Measurements from ENCODE around the gene MGLL.

MGLL gene

DNA sequence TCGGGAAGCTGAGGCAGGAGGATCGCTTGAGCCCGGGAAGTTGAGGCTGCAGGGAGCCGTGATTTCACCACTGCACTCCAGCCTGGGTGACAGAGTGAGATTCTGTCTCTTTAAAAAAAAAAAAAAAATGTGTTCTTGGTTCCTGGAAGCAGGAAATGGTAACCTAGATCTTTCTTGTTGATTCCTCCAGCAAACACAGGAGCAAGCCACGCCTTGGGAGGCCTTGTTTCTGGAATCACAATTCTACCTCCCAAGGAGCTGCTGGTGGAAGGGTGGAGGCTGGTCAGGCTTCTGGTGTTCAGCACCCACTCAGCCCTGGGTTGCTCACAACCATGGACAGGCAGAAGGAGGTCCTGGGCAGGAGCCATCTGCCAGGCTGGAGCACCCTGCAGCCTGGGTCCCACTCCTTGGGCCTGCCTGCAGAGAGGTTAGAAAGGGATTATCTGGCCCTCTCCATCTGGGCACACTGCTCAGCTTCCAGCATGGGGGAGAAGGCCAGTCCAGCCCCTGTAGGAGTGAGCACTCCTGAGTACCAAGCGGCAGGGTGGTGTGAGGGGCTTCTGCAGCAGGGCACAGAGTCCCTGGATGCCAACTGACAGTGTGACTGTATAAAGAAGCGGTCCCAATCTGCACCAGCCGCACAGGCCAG is 84.0 kb downstream of the MGLL start:
- peak; percentile 48 for DNase-seq

DNA sequence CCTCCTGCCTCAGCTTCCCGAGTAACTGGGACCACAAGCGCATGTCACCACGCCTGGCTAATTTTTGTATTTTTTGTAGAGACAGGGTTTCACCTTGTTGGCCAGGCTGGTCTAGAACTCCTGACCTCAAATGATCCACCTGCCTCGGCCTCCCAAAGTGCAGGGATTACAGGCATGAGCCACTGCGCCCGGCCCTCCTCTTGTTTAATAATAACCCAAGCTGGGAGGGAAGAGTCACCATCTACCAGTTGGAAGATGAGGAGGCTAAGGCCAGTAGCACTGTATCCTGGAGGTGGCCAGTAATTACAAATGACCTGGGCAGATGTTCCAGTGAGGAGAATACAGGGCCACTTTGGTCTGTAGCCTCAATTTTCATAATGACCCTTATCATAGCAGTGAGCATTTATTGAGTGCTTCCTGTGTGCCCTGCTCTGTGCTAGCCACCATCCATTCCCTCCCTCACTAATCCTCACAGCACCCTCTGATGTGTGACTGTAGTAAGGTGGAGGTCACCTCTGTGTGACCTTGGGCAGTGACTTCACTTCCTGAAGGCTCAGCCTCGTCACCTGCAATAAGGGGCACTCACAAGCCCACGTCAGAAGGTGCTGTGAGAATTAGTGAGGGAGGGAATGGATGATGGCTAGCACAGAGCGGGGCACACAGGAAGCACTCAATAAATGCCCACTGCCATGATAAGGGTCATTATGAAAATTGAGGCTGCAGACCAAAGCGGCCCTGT is 85.3 kb downstream of the MGLL start:
- DNase-seq = no peak

DNA sequence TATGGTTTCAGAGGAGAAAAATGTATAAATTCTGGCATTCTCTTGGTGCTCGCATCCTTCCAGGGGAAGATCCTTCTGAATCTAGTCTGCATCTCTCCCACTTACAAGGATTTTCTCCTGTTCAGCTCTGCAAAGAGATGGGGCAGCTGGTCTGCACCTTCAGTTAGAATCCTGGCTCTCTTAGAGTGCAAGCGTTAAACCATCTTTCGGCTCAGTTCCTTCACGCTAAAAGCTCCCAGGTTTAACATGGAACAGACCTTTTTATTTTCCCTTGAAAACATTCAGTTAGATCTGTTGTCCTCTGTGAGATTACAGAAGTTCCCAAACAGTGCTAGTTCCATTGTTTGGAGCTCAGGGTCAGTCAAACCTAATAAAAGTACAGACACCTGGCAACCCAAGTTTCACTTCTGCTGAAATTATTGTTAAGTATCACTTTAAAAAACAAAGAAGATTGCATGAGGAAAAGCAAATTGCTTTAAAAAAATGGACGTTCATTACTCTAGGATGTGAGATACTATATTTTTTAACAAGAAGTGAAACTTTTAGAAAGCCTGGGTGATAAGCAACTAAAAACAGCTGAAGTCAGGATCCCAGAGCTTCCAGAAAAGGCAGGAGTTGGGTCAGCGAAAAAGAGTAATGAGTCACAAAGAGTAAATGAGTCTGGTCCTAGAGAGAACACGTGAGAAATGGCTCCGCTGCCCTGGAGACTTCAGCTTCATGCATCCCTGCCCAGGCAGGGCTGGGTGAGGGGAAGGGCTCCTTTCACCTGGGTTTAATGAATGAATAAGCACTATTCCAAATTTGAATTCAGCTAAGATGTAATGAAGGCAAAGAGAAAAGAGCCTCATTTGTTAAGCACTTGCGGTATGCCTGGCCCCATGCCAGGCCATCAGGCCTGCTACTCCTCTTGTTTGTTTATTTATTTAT is 86.3 kb downstream of the MGLL start:
- DNase-seq = no peak

DNA sequence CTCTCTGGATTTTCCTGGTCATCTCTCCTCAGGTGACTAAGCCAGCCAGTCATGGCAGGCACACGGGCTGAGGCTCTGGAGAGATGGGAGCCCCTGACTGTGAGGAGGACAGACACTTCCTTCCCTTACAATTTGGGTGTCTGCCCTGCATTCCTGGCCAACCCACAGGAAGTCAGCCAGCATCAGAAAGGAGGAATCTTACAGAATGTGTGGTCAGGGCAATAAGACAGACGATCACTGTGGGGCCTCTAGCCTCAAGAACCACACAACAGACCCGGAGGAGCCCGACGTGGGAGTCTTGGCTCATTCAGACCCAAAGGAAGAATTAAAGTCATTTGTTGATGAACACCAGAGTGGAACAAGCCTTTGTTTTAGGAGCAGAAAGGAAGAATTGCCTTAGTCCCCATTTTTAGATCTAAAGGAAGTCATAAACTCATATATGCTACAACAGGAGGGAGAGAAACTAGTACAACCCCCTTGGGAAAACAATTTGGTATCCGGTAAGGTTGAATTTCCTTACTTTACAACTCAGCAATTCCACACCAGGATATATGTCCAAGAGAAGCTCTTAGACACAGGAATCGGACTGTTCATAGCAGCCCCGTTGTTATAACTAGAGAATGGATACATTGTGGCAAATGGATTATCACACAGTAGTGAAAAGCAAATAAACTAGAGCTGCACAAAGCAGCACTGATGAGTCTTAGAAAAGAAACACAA is 87.4 kb downstream of the MGLL start:
- DNase-seq = no peak

DNA sequence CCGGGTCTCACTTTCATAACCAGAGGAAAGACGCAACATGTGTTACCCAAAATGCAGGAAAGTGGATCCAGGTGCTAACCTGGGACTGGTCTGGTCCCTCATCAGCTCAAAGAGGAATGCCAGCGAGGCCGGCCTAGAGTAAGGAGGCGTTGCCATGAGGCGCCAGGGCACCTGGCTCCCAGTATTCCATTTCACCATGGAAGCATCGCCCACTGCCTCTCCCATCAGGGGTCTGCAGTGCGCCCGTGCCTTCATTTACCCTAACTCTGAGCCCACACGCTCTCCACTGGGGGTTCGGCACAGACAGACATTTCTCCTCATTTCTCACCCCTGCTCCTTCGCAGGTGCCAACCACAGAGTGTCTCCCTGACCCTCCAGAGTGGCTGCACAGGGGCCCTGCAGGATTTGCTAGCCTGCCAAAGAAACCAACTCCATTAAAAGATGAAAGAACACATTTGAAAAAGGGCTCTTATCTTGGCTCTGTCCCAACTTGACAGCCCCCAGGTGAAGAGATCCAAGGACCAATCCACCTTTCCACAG is 88.1 kb downstream of the MGLL start:
- no peak for DNase-seq

DNA sequence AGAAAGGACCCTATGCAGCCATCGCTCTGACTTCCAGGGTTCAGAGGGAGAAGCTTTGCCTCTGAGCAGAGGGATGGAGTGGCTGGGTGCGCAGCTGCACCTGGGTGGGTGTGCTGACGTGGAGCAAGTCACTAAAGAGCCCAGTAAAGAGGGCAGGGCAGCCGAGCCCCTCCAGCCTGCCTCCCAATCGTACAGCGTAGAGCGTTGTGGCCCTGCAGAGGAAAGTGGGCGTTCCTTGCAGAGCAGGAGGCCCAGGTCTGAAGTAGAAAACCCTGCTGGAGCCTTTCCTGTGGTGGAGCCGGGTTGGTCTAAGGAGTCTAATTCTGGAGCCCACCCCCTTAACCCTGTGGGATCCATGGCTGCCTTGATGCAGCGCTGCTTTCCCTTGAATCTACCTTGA is 88.5 kb downstream of the MGLL start:
- no peak for DNase-seq

DNA sequence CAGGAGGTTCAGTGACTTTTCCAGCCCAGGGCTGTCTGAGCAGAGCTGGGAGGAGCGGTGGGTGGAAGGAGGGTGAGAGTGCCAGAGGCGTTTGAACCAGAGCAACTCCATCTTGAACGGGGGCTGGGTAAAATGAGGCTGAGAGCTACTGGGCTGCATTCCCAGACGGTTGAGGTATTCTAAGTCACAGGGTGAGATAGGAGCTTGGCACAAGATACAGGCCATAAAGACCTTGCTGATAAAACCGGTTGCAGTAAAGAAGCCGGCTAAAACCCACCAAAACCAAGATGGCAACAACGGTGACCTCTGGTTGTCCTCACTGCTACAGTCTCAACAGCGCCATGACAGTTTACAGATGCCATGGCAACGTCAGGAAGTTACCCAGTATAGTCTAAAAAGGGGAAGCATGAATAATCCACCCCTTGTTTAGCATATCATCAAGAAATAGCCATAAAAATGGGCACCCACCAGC is 89.4 kb downstream of the MGLL start:
- DNase-seq = no peak

DNA sequence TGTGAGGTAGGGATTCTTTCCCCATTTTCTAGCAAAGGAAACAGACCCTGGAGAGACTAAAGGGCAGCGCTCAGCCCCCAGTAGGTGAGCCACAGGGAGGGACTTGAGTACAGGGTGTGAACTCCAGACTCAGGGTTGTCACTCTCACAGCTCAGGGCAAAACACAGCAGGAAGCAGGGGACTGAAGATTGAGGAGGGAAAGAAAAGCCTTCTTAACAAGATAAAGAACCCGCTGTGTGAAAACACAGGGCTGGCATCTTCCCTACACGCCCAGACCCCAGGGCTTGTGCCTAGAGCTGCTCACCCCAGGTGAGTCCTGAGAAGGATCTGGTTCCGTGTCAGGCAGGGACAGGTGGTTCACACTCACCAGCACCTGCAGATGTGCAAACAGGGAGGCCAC is 90.0 kb downstream of the MGLL start:
- peak; percentile 91 for DNase-seq

DNA sequence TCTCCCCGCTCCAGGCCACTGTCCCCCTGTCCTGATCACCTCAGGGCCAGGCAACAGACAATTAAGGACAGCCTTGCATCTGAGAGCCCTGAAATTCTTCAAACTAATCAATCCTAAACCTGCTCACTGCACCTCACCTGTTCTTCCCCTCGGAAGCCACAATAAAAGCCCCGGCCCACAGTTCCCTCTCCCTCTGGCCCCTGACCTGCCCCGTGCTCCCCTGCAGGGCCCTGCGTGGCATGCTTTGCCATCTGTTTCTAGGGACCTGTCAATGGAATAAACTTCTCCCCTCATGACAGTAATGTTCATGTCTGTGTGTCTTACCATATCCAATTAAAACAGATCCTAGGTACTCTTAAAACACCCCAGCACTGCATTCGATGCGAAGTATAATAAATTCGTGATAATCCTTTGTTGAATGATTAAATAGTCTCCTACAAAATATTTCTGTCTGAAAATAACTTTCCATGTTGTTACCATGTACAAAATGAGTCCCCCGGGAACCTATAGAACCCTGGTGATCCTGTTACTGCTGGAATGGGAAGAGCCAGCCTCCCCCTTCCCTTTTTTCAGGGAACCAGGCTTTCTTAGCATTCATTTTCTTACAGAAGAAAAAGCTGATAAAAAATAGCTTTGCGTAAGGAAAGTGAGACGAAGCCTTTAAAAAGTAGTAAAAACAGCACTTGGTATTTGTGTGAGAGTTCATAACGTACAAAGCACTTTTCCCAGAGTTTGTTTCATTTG is 90.6 kb downstream of the MGLL start:
- DNase-seq = peak; percentile 69

DNA sequence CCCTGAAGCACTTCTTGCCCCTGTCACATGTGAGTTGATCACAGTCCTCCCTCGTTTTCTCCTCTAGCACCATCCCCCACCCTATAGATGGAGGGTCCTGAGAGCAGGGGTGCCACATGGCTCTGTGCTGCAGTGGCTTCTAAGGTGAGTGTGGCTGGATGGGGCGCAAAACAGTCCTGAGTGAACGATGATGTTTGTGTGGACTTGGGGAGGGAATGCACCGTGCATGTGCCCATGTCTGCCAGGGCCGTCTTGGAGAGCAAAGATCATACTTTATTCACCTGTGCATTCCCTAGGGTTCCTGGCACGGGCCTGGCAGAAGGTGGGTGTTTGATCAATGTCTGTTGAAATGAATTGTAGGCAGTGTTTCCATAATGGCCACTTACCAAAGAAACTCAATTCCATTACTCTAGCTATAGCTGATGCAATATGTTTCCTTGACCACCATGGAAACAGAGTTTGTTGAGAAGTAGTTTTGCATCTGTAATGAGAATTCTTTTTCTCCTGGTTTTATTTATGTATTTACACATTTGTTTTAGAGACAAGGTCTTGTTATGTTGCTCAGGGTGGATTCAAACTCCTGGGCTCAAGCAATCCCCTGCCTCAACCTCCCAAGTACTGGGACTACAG is 91.5 kb downstream of the MGLL start:
- DNase-seq = no peak

DNA sequence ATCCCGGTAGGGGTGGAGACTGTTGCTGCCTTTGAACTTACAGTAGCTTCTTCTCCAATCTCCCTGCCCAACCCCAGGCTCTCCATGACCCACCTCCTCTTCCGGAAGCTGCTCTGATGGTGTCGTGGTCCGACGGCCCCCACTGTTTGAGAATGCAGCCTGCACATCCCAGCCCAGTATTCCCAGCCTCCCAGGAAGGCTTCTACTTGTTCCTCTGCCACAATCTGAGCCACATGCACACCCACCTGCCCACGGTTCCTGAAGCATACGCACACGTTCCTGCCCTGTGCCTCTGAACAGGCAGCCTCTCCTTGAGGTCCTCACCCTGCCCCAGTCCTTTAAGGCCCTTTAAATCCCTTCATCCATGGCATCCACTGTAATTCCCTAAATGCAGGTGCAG is 92.1 kb downstream of the MGLL start:
- DNase-seq = no peak

DNA sequence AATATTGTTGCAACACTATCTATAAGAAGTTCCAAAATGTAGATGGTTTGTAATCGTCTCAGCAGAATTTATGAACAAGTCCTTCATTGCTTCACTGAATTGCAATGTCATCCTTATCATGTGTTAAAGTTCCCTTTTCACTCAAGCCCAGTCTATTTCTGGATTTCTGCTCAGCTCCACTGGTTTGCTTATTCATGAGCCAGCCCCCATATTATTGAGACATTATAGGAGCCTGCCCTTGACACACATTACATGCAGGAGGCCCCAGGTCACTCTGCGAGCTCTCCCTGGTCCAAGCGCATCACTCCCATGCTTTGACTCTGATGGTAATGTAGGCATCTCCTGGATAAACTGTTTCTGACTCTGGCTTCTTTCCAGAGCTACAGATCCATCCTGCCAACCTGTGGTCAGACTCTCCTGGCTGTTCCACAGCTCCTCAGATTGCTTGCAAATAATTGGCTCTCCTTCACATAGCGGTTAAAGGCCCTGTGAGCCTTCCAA is 92.7 kb downstream of the MGLL start:
- DNase-seq = no peak

DNA sequence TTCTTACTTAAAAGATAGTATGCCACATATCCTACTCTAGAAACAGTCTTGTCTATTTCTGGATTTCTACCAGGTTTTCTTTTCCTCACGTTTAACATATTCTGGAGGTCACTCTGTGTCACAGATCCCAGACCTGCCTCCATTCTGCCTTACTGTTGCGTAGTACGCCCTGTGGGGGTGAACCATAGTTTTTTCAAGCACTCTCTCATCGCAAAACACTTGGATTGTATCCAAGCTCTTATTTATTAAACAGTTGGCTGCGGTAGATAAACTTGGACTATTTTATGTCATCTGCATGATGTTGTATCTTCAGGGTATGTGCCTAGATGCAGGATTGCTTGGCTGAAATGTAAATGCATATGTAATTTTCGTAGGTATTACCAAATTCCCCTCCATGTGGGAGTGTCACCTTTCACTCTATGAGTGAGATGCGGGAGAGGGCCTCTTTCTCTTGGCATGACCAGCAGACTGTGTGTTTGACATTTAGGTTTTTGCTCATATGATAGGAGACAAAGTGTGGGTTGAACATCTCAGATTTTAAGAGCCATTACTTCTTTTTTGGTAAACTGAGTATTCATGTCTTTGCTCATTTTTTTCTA is 93.8 kb downstream of the MGLL start:
- no peak for DNase-seq

DNA sequence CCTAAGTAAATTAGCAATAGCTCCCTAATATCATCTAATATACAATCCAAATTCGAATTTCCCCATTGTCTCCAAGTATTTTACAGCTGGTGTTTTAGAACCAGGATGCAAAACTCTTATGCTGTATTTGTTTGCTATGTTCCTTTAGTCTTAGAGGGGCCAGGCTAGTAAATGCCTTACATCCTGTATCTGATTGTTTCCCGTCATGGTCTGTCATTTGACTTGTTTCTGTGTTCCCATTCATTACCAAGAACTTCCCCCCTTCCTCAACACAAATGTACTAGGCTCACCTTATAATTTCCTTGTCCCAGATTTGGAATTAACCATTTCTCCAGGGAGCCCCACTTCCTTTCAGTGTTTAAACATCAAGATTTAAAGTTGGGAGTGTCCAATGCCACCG is 95.4 kb downstream of the MGLL start:
- DNase-seq = no peak

DNA sequence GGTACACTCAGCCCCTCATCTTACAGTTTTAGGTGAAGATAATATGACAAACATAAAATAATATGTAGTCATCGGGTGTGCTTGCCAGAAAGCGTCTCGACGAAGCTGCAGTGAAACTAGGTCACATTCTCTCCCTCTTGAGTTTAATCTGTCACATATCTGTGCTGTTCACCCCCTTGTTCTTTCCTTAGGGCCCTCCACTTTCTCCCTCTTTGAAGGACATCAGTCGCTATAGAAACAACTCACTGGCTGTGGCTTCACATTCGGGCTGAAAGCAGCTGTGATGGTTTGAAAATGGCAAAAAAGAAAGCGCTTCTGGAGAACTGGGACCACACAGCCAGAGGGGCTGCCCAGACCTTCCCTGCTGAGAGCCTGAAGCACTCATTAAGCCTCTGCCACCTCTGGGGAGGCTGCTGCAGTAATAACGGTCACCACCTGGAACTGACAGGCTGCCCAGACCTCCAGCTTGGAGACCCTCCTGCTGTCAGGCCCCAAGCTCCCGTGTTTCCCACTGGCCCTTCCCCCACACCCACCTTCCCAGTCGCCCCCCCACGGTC is 99.2 kb downstream of the MGLL start:
- DNase-seq = peak; percentile 75

DNA sequence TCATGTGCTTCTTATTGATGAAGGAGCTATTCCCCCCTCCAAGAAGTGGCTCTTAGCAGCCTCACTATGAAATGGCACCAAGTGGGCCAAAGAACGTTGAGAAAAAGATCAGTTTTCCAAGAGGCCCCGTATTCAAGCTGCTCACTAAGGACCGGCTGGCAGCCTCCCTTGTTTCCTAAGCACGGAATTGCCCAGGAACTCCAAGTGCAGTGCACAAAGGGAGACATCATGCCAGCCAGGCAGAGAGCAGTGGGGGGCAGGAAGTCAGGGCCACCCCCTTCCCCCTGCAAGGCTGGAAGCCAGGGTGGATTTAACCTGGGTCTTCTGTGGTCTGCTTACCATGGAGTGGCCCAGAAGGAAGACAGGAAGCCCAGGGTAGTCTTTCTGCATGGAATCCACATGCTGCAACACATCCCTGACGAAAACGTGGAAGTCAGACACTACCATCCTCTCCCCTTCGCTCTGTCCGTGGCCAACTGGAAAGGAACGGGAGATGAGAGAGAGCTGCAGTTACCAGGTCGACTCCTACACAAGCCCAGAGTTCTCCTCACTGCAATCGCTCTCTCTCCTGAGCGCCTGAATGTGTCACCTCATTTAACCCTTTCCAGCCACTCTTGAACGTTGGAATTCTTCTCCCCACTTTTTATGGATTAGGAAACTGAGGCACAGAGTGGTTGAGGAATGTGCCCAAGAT is 100.1 kb downstream of the MGLL start:
- no peak for DNase-seq

DNA sequence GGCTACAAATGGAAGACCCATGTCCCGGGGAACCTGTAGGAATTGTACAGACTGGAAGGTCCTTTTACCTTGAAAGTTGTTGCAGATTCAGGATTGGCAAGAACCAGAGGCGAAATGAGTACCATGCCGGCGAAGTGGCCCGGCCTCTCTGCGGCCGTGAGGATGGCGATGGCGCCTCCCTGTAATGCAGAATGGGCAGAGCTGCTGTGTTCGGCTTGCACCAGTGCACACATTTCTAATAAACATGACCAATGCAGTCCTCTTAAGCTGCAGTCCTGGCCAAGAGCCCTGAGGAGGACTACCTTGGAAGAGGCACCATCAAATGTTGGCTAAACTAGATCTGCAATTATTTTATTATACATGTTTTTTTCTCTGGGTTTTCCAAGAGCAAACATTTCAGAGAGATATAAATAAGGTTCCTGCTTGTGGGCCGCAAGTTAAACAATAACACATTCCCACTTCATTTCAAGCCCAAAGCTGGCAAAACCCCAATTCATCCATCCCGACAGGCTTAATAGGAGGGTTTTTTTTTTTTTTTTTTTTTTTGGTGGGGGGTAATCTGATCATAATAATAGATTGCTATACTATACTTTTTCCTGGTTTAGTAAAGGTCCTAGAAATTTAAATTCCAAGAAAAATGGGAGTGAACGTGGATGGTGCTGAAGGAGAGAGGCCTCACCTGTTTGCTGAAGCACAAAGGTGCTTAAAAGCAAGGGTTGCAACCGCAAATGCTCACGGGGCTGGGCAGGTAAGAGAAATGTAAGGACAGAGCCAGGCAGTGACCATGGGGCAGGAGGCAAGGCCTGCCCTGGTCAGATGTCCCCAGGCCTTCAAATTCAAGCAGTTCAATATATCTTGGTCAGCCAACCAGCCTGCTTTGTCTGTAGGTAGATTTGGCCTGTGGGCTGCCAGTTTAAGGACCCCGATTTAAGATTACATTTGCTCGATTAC is 101.1 kb downstream of the MGLL start:
- DNase-seq = no peak

DNA sequence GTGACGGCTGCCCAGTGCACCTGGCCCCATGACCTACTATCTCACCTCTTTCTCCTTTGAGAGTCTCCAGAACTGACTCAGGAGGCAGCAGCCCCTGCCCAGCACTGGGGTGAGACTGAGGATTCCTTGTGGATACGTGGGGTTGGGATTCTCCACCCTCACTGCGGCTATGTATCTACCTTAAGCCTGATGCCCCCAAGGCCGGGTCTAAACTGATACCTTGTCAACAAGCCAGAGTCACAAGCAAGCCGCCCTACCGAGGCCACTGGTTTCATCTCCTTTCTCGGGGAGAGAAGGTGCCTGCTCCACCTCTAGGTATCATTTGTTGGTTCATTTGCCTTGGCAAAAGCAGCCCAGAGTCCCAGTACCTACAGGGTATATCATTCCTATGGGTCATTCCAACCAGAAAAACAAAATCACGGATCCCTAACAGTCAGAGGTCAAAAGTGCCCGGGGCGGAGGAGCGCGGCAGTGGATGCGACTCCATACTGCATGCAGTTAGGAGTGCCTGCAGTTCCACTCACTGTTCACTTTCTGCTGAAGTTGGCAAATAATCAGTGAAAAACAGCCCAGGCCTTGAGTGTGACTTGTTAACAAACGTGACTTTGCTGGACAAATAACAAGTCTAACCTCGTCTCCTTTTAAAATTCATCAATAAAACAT is 102.0 kb downstream of the MGLL start:
- DNase-seq = no peak
